ENCODE measurements around the gene TNFRSF18. TPM values are rescaled to one million over a fixed set of nuclear protein-coding genes. Genes with fewer than 3 reads are reported as not detected.
"Not testable (repeated sequence)": the region's sequence is repeated elsewhere in the genome, so short reads cannot be mapped to it uniquely, and the experiment has no call there.

TNFRSF18 gene
- total RNA-seq, 1 experiment from 2014 or later: 6.9 TPM

- Histone ChIP-seq H3K9me2 (ENCODE audit: insufficient read depth) (no peaks in the 10 kb centered on the region), H3K36me3 (ENCODE audit: low read depth) (no peaks in the 10 kb centered on the region), H3K79me2 (ENCODE audit: low read depth) (no peaks in the 10 kb centered on the region), H3K27ac (no peak overlapping the region), H4K20me1 (ENCODE audit: insufficient read depth) (no peaks in the 10 kb centered on the region), H3K27me3 (ENCODE audit: insufficient read depth, low read depth) (no peaks in the 10 kb centered on the region), H3K4me1 (replicated peaks; ENCODE audit: insufficient read depth) (no peaks in the 10 kb centered on the region), H3K4me3 (no peak overlapping the region), H3K4me2 (no peak overlapping the region), H3K9me3 (ENCODE audit: insufficient read depth, low read depth) (no peaks in the 10 kb centered on the region), H3F3A (ENCODE audit: insufficient read depth, low read depth) (no peaks in the 10 kb centered on the region), H2AFZ (no peak overlapping the region)
- TF ChIP-seq, protein P1, sequence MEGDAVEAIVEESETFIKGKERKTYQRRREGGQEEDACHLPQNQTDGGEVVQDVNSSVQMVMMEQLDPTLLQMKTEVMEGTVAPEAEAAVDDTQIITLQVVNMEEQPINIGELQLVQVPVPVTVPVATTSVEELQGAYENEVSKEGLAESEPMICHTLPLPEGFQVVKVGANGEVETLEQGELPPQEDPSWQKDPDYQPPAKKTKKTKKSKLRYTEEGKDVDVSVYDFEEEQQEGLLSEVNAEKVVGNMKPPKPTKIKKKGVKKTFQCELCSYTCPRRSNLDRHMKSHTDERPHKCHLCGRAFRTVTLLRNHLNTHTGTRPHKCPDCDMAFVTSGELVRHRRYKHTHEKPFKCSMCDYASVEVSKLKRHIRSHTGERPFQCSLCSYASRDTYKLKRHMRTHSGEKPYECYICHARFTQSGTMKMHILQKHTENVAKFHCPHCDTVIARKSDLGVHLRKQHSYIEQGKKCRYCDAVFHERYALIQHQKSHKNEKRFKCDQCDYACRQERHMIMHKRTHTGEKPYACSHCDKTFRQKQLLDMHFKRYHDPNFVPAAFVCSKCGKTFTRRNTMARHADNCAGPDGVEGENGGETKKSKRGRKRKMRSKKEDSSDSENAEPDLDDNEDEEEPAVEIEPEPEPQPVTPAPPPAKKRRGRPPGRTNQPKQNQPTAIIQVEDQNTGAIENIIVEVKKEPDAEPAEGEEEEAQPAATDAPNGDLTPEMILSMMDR (conservative IDR thresholded peaks at IDR 0.05): no peak
- no peak for TF ChIP-seq EZH2 (IDR thresholded peaks at IDR 0.05; ENCODE audit: low read depth)
- CTCF ChIA-PET: no interaction called here
- POLR2A ChIA-PET (ENCODE audit: unreplicated experiment): no interaction called here
- no TSS peak for BruUV-seq (replicated peaks)
- intact Hi-C loops (cut with micrococcal nuclease; ENCODE audit: unreplicated experiment): no loop called here
- no peak for DNase-seq
Observed at GRCh38 chr1:1178794-1179331, 27.5 kb downstream of the TNFRSF18 start.

- no TSS peak for BruUV-seq (replicated peaks)
- Histone ChIP-seq H3F3A (ENCODE audit: insufficient read depth, low read depth) (0 out of 2 replicates have a peak, but pooled peaks cover 3% of the 10 kb centered on the region), H3K27me3 (ENCODE audit: insufficient read depth, low read depth) (no peaks in the 10 kb centered on the region), H3K36me3 (ENCODE audit: low read depth) (no peaks in the 10 kb centered on the region), H2AFZ (no peak overlapping the region), H3K27ac (no peak overlapping the region), H3K4me1 (replicated peaks; ENCODE audit: insufficient read depth) (no peaks in the 10 kb centered on the region), H3K9me2 (ENCODE audit: insufficient read depth) (no peaks in the 10 kb centered on the region), H3K9me3 (ENCODE audit: insufficient read depth, low read depth) (no peaks in the 10 kb centered on the region), H3K4me3 (no peak overlapping the region), H4K20me1 (ENCODE audit: insufficient read depth) (peaks cover 4% of the 10 kb centered on the region; the same call in 1 of the 2 replicates), H3K79me2 (ENCODE audit: low read depth) (no peaks in the 10 kb centered on the region), H3K4me2 (no peak overlapping the region)
- CTCF ChIA-PET: no interaction called here
- POLR2A ChIA-PET (ENCODE audit: unreplicated experiment): no interaction called here
- TF ChIP-seq EZH2 (IDR thresholded peaks at IDR 0.05; ENCODE audit: low read depth): no peak
- TF ChIP-seq, protein P1 (conservative IDR thresholded peaks at IDR 0.05): no peak
- intact Hi-C loops (cut with micrococcal nuclease; ENCODE audit: unreplicated experiment): no loop called here
- no peak for DNase-seq
Observed at GRCh38 chr1:1177452-1178206, 28.8 kb downstream of the TNFRSF18 start.

- Histone ChIP-seq H4K20me1 (ENCODE audit: insufficient read depth) (peaks cover 4% of the 10 kb centered on the region; the same call in 1 of the 2 replicates), H3K4me1 (replicated peaks; ENCODE audit: insufficient read depth) (no peaks in the 10 kb centered on the region), H3K79me2 (ENCODE audit: low read depth) (no peaks in the 10 kb centered on the region), H3K27ac (no peak overlapping the region), H3F3A (ENCODE audit: insufficient read depth, low read depth) (peaks cover 3% of the 10 kb centered on the region; the same call in 1 of the 2 replicates), H3K4me2 (no peak overlapping the region), H3K36me3 (ENCODE audit: low read depth) (no peaks in the 10 kb centered on the region), H3K9me3 (ENCODE audit: insufficient read depth, low read depth) (no peaks in the 10 kb centered on the region), H3K9me2 (ENCODE audit: insufficient read depth) (no peaks in the 10 kb centered on the region), H2AFZ (no peak overlapping the region), H3K4me3 (no peak overlapping the region), H3K27me3 (ENCODE audit: insufficient read depth, low read depth) (no peaks in the 10 kb centered on the region)
- POLR2A ChIA-PET (ENCODE audit: unreplicated experiment): no interaction called here
- no peak for DNase-seq
- TF ChIP-seq, protein P1 (conservative IDR thresholded peaks at IDR 0.05): no peak
- no peak for TF ChIP-seq EZH2 (IDR thresholded peaks at IDR 0.05; ENCODE audit: low read depth)
- CTCF ChIA-PET: no interaction called here
- intact Hi-C loops (cut with micrococcal nuclease; ENCODE audit: unreplicated experiment): no loop called here
- BruUV-seq (replicated peaks): no TSS peak
Observed at GRCh38 chr1:1176931-1177330, 29.5 kb downstream of the TNFRSF18 start.

DNA sequence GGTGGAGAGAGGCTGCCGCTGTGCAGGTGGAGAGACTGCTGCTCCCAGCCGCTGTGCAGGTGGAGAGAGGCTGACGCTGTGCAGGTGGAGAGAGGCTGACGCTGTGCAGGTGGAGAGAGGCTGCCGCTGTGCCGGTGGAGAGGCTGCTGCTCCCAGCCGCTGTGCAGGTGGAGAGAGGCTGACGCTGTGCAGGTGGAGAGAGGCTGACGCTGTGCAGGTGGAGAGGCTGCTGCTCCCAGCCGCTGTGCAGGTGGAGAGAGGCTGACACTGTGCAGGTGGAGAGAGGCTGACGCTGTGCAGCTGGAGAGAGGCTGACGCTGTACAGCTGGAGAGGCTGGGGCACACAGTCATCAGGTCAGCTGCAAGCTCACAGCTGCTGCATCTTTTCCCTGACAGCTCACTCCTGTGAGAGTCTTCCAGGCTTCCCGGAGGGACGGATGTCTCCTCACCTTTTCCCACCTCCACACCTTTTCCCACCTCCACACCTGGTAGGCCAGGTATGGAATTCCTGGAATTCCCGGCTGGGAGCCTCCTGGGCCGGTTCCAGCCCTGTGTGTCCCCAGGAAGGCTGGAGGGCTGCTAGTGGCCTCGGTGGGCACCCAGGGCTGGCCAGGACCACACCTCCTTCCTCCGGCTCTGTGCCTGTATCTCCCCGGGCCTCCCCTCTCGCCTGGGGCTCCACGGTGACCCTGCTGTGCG lies 30.2 kb downstream of the TNFRSF18 start:
- H3K4me1 ChIP-seq (replicated peaks; ENCODE audit: insufficient read depth); H3K27me3 ChIP-seq (ENCODE audit: insufficient read depth, low read depth); H2AFZ ChIP-seq; BruUV-seq (replicated peaks); H3K9me3 ChIP-seq (ENCODE audit: insufficient read depth, low read depth); CTCF ChIA-PET; H3K79me2 ChIP-seq (ENCODE audit: low read depth); POLR2A ChIA-PET (ENCODE audit: unreplicated experiment); H3K9me2 ChIP-seq (ENCODE audit: insufficient read depth); intact Hi-C loops (cut with micrococcal nuclease; ENCODE audit: unreplicated experiment); H3K4me3 ChIP-seq; DNase-seq; H3K36me3 ChIP-seq (ENCODE audit: low read depth); H3K4me2 ChIP-seq; H3K27ac ChIP-seq; H4K20me1 ChIP-seq (ENCODE audit: insufficient read depth); H3F3A ChIP-seq (ENCODE audit: insufficient read depth, low read depth): not testable (repeated sequence)

Data from PC-9 (cell line).